Fibroblast of lung (primary cell): ENCODE results near the gene KDELR1.

Experiments
- CTCF ChIP-seq, 2 donors: IDR thresholded peaks in 1 of 2; conservative IDR thresholded peaks in 1 of 2; 1 replicate in 1 of 2; 2 replicates in 1 of 2; pipeline ENCODE4 v1.5.1; 2011 to 2012; ENCODE audit warnings: low read length in 2 of 2, control low read depth in 1 of 2, inconsistent platforms in 1 of 2, low read depth in 1 of 2, mild to moderate bottlenecking in 1 of 2
- EZH2 ChIP-seq: IDR thresholded peaks from 2 replicates; pipeline ENCODE4 v1.5.1; 2012; ENCODE audit warnings: low read length, control low read depth, mild to moderate bottlenecking; ENCODE audit errors: missing control alignments

- no peak for TF ChIP-seq CTCF (conservative IDR thresholded peaks at IDR 0.05 in 1 of 2, IDR thresholded peaks at IDR 0.05 in 1 of 2; ENCODE audit: low read depth in 1 of 2, low read length in 2 of 2)
- no peak for TF ChIP-seq EZH2
Observed at GRCh38 chr19:48348045-48348444, 43.3 kb downstream of the KDELR1 start.
